ENCODE results near the gene STEAP1B. TPM values are rescaled to one million over a fixed set of nuclear protein-coding genes. Genes with fewer than 3 reads are reported as not detected.

The STEAP1B gene
- total RNA-seq, 4 donors from 2014 or later, result 1.1 to 1.4 TPM; not detected in 2

DNA sequence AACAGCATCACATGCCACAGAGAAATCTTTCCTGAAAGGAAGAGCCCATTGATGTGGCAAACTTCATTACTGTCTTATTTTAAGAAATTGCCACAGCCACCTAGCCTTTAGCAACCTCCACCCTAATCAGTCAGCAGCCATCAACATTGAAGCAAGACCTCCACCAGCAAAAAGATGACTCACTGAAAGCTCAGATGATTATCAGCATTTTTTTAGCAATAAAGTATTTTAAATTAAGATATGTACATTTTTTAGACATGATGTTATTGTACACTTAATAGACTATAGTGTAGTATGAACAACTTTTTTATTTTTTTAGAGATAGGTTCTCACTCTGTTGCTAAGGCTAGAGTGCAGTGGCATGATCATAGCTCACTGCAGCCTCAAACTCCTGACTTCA is 14.8 kb downstream of the STEAP1B start:
- TF ChIP-seq, protein P1, sequence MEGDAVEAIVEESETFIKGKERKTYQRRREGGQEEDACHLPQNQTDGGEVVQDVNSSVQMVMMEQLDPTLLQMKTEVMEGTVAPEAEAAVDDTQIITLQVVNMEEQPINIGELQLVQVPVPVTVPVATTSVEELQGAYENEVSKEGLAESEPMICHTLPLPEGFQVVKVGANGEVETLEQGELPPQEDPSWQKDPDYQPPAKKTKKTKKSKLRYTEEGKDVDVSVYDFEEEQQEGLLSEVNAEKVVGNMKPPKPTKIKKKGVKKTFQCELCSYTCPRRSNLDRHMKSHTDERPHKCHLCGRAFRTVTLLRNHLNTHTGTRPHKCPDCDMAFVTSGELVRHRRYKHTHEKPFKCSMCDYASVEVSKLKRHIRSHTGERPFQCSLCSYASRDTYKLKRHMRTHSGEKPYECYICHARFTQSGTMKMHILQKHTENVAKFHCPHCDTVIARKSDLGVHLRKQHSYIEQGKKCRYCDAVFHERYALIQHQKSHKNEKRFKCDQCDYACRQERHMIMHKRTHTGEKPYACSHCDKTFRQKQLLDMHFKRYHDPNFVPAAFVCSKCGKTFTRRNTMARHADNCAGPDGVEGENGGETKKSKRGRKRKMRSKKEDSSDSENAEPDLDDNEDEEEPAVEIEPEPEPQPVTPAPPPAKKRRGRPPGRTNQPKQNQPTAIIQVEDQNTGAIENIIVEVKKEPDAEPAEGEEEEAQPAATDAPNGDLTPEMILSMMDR (IDR thresholded peaks at IDR 0.05; ENCODE audit: low read depth), result no peak

DNA sequence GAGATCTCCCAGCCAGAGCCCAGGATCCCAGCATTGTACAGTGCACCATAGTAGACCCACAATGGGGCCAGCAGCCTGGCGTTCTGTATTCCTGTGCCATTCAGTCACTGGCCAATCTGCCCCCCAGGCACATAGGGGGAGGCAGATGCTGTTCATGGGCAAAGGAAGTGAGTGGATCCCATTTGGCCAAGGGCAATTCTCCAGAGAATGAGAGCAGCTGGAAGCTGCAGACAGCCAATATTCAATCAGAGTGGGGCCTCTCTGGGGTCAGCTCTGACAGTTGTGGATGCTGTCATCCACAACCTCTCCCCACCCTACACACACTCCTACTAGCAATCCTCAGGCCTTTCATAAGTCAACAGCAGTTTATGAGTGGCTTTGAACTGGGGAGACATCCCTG is 17.5 kb downstream of the STEAP1B start:
- TF ChIP-seq, protein P1 (IDR thresholded peaks at IDR 0.05; ENCODE audit: low read depth), result no peak

GRCh38 chr7:22481726-22482125 is 18.3 kb downstream of the STEAP1B start:
- TF ChIP-seq, protein P1 (IDR thresholded peaks at IDR 0.05; ENCODE audit: low read depth), result no peak

GRCh38 chr7:22480523-22481075 is 19.4 kb downstream of the STEAP1B start:
- TF ChIP-seq, protein P1 (IDR thresholded peaks at IDR 0.05; ENCODE audit: low read depth), result no peak

- TF ChIP-seq, protein P1 (IDR thresholded peaks at IDR 0.05; ENCODE audit: low read depth), result no peak
Measured at GRCh38 chr7:22477876-22478450, 22.0 kb downstream of the STEAP1B start.

DNA sequence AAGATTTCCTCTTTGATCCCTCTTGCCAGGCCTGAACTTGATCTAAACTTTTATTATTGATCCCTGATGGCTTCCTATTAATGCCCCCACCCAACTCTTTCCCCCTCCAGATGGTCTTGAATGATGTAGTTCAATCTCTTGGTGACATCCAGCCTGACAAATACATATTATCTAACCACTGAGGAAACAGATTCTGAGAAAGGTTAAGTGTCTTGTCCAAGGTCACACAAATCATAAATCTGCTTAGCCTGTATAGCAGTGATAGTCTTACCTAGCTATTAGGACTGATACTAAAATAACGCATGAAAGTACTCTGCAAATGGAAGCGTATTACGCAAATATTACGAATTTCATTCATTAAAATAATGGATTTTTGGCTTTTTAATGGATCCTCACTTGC is 22.7 kb downstream of the STEAP1B start:
- TF ChIP-seq, protein P1 (IDR thresholded peaks at IDR 0.05; ENCODE audit: low read depth), result no peak

DNA sequence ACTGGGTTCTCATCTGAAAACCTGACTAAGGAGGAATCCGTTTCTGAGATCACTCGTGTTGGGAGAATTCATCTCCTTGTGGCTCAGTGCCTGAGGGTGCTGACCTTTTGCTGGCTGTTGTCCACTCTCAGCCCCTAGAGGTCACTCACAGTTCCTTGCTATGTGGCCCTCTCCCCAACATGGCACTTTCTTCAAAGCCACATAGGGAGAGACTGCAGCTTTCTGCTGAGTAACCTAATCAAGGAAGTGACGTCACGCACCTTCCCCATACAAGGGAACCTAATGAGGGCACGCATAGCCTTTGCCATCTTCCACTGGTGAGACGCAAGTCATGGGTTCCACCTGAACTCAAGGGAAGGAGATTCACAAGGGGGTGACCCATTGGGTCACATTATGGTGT is 23.2 kb downstream of the STEAP1B start:
- TF ChIP-seq, protein P1 (IDR thresholded peaks at IDR 0.05; ENCODE audit: low read depth), result no peak
